Neutrophil (primary cell): Measurements from ENCODE around the gene ZNF583.

Experiments
- H3K27ac ChIP-seq: fragments of 200-600 bp; sonication (generic); 2 replicates; pipeline ENCODE4 v1.5.1; 2016; ENCODE audit warnings: mild to moderate bottlenecking, moderate library complexity
- H3K27me3 ChIP-seq: fragments of 200-600 bp; sonication (generic); 2 replicates; pipeline ENCODE4 v1.6.0; 2016; ENCODE audit warnings: mild to moderate bottlenecking
- H3K36me3 ChIP-seq: fragments of 200-600 bp; sonication (generic); 2 replicates; pipeline ENCODE4 v1.5.1; 2017
- H3K4me1 ChIP-seq, 2 experiments: fragments of 200-600 bp in 1 of 2; sonication (generic) in 1 of 2; 1 replicate in 1 of 2; 2 replicates in 1 of 2; pipeline versions ENCODE4 v1.5.1 to v1.6.1; 2013 to 2016; ENCODE audit warnings: low read depth in 1 of 2, low read length in 1 of 2, mild to moderate bottlenecking in 1 of 2, moderate library complexity in 1 of 2; ENCODE audit not compliant: control insufficient read depth in 1 of 2, insufficient read depth in 1 of 2
- H3K4me3 ChIP-seq, 2 experiments: fragments of 200-600 bp in 1 of 2; sonication (generic) in 1 of 2; 1 replicate in 1 of 2; 2 replicates in 1 of 2; pipeline ENCODE4 v1.5.1; 2013 to 2016; ENCODE audit warnings: low read depth in 1 of 2, low read length in 1 of 2, mild to moderate bottlenecking in 1 of 2, moderate library complexity in 1 of 2
- H3K9me3 ChIP-seq: fragments of 200-600 bp; sonication (generic); 2 replicates; pipeline ENCODE4 v1.5.1; 2016
- TF ChIP-seq, protein P1 (sequence below): fragments of 200-600 bp; sonication (generic); IDR thresholded peaks from 2 replicates; pipeline ENCODE4 v1.5.1; 2016; ENCODE audit warnings: antibody characterized with exemption

ZNF583 gene

DNA sequence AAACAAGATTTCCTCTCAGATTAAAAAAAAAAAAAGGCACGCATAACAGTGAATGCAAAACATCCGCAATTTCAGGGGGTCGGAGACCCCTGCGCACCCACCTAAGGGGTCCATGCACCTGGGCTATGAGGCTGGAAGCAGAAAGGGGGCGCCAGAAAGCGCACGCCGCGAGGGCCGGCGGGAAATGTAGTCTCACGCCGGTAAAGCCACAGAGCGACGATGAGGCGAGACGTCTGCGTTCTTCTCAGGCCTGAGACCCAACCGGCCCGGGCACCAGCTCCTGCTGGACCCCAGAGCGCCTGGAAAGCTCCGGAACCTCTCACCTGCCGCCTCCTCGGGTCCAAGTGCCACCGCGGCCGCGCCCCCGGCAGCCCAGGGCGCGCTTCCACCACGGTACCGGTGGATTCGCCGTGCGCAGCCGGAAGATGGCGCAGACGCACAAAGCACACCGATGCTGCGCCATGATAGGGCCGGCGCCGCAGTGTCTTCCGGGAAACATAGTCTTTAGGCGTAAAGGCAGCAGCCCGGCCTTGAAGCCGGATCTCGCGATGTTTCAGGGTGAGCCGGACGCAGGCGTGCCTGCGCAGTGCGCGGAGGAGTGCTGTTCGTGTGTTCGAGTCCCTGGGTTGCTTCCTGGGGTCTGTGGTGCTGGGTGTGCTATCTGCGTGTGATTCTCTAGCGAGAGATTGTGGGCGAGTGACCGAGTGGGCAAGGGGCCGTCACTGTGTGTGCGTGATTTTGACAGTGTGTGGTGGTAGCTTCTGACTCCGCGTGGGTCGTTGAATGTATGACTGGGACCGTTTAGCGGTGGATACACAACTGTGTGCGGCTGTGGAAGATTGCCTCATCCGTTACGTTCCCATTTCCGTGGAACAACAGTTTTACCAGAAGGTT, 10.8 kb upstream of the ZNF583 start, which contains the start of gene ZNF582:
Gene ZNF582 (minus strand): TSS at position 416 of the 894 bp plus-strand sequence. CDS start 1,782 bp downstream, outside the sequence.
- Histone ChIP-seq H3K27ac (peak within 1 kb of the TSS; percentile 70), H3K9me3 (no peaks in the 10 kb centered on the region), H3K36me3 (no peaks in the 10 kb centered on the region), H3K4me3 (peak within 1 kb of the TSS; percentile 63 to 70), H3K27me3 (no peaks in the 10 kb centered on the region), H3K4me1 (peaks cover 10 to 11% of the 10 kb centered on the region in 2 experiments)
- TF ChIP-seq, protein P1, sequence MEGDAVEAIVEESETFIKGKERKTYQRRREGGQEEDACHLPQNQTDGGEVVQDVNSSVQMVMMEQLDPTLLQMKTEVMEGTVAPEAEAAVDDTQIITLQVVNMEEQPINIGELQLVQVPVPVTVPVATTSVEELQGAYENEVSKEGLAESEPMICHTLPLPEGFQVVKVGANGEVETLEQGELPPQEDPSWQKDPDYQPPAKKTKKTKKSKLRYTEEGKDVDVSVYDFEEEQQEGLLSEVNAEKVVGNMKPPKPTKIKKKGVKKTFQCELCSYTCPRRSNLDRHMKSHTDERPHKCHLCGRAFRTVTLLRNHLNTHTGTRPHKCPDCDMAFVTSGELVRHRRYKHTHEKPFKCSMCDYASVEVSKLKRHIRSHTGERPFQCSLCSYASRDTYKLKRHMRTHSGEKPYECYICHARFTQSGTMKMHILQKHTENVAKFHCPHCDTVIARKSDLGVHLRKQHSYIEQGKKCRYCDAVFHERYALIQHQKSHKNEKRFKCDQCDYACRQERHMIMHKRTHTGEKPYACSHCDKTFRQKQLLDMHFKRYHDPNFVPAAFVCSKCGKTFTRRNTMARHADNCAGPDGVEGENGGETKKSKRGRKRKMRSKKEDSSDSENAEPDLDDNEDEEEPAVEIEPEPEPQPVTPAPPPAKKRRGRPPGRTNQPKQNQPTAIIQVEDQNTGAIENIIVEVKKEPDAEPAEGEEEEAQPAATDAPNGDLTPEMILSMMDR, result peak; percentile 47

DNA sequence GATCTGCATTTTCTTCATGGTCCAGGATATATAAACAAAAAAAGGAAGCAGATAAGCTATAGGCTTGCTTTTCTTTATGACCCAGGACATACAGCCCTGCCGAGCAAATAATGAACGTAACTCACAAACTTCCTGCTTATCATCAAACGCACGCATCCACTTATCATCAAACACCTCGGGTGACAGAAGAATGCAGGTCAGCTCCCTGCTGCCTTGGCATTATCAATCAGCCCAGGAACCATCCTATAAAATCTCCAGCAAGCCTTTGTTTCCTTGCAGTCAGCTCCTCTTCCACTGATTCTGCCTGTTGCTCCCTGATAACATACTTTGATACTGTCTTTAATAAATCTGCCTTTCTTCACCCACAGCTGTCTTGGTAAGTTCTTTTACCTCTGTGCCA, 5.3 kb upstream of the ZNF583 start:
- H3K4me1 ChIP-seq, result peaks cover 9% of the 10 kb centered on the region in 2 experiments
- no peak overlapping the region for H3K4me3 ChIP-seq
- peaks cover 20% of the 10 kb centered on the region for H3K9me3 ChIP-seq
- TF ChIP-seq, protein P1, result no peak
- H3K36me3 ChIP-seq, result no peaks in the 10 kb centered on the region
- no peaks in the 10 kb centered on the region for H3K27me3 ChIP-seq
- H3K27ac ChIP-seq, result no peak overlapping the region

DNA sequence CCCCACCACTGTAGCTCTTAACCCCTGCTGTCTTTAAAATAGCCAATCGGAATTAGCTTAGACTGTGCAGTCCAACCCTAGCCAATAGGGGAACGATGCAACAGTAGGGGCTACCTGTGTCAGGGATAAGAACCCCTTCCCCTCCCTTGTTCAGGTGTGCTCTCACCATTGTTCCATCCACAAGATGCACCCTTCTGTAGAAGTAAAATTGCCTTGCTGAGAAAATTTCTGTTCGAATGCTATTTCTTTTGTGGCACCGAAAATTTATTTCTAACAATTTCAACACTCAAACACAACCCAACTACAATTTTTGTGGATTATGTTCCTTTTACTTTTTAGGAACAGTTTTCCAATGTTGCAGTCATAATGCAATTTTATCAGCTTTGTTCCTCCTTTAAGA, 3.6 kb upstream of the ZNF583 start:
- H3K4me3 ChIP-seq, result no peak overlapping the region
- no peak overlapping the region for H3K27ac ChIP-seq
- H3K4me1 ChIP-seq, result peaks cover 14% of the 10 kb centered on the region in 2 experiments
- no peaks in the 10 kb centered on the region for H3K36me3 ChIP-seq
- H3K9me3 ChIP-seq, result peaks cover 20% of the 10 kb centered on the region
- H3K27me3 ChIP-seq, result no peaks in the 10 kb centered on the region
- TF ChIP-seq, protein P1, result no peak

DNA sequence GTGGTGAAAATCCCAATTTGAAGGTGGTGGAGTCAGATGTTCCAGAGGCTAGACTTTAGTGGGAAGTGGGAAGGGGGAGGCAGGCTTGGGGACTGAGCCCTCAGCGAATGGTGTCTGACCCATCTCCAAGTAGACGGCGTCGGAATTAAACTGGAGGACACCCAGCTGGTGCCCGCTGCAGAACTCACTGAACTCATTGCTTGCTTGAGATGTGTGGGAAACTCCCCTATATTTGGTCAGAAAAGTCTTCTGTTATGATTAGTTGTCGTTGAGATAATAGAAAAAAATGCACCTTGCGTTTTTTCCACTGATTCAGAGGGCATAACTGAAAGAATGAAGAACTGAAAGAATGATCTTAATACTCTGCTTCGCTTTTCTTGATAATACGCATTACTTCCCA, 871 bp upstream of the ZNF583 start:
- H3K36me3 ChIP-seq, result no peaks in the 10 kb centered on the region
- peaks cover 20% of the 10 kb centered on the region for H3K9me3 ChIP-seq
- H3K27ac ChIP-seq, result peak overlapping the region; percentile 89
- TF ChIP-seq, protein P1, result no peak
- peaks cover 14% of the 10 kb centered on the region in 2 experiments for H3K4me1 ChIP-seq
- H3K27me3 ChIP-seq, result no peaks in the 10 kb centered on the region
- peak overlapping the region; percentile 64 to 95 for H3K4me3 ChIP-seq

DNA sequence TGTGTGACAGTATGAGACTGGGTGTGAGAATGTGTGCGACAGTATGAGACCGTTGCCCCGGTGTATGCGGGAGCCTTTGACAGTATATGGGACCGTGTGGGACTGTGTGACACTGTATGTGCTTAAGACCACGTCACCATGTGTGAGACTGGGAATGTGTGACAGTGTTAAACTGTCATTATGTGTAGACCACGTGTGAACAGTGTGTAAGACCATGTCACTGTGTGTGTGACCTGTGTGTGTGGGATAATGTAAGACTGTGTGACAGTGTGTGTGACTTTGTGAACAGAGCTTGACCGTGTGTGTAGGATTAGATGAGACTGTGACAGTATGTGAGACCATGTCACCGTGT, 549 bp downstream of the ZNF583 start:
- H3K4me3 ChIP-seq, result peak overlapping the region; percentile 64 to 95
- H3K36me3 ChIP-seq, result peaks cover 7% of the 10 kb centered on the region
- TF ChIP-seq, protein P1, result no peak
- H3K4me1 ChIP-seq, result peaks cover 14% of the 10 kb centered on the region in 2 experiments
- no peaks in the 10 kb centered on the region for H3K27me3 ChIP-seq
- no peak overlapping the region for H3K27ac ChIP-seq
- peaks cover 16% of the 10 kb centered on the region for H3K9me3 ChIP-seq
